HG02938 (cell line): ENCODE data around the gene ILKAP.
A peak's percentile ranks its signal among the peaks of the same experiment; 100 is the strongest.

ENCODE experiments used
- ATAC-seq: cut with Tn5 transposase; IDR thresholded peaks from one replicate; pipeline ENCODE4 v1.9.1; 2021; ENCODE audit warnings: mild to moderate bottlenecking, moderate library complexity; ENCODE audit not compliant: unreplicated experiment

The ILKAP gene

GRCh38 chr2:238203094-238203972 is at the start of gene ILKAP:
TSS of gene ILKAP (minus strand) at chr2:238203695. CDS start at chr2:238203553, 142 bp downstream.
- peak; percentile 81 for ATAC-seq

- no peak for ATAC-seq
Measured at GRCh38 chr2:238252766-238253630, 49.5 kb upstream of the ILKAP start.

GRCh38 chr2:238251986-238252385 is 48.5 kb upstream of the ILKAP start:
- no peak for ATAC-seq

GRCh38 chr2:238251331-238251730 is 47.8 kb upstream of the ILKAP start:
- ATAC-seq = no peak

GRCh38 chr2:238250896-238251295 is 47.4 kb upstream of the ILKAP start:
- no peak for ATAC-seq

- ATAC-seq = no peak
Measured at GRCh38 chr2:238247841-238248453, 44.5 kb upstream of the ILKAP start.

GRCh38 chr2:238247002-238247822 is 43.7 kb upstream of the ILKAP start:
- ATAC-seq = no peak

- no peak for ATAC-seq
Measured at GRCh38 chr2:238244151-238244550, 40.7 kb upstream of the ILKAP start.

GRCh38 chr2:238243496-238244076 is 40.1 kb upstream of the ILKAP start:
- no peak for ATAC-seq

GRCh38 chr2:238242731-238243495 is 39.4 kb upstream of the ILKAP start:
- no peak for ATAC-seq

- no peak for ATAC-seq
Measured at GRCh38 chr2:238241970-238242369, 38.5 kb upstream of the ILKAP start.

GRCh38 chr2:238240757-238241711 is 37.5 kb upstream of the ILKAP start:
- ATAC-seq = no peak

GRCh38 chr2:238239863-238240756 is 36.6 kb upstream of the ILKAP start, which contains the start of gene HES6:
TSS of gene HES6 (minus strand) at chr2:238240038. CDS start at chr2:238239905, 133 bp downstream.
- ATAC-seq = peak; percentile 83

GRCh38 chr2:238239543-238239862 is 36.0 kb upstream of the ILKAP start:
- peak; percentile 8 for ATAC-seq

GRCh38 chr2:238238766-238239542 is 35.5 kb upstream of the ILKAP start:
- ATAC-seq = no peak

- no peak for ATAC-seq
Measured at GRCh38 chr2:238238311-238238765, 34.8 kb upstream of the ILKAP start.
